GM19397 (cell line): Measurements from ENCODE around the gene CYP26B1.

Experiments
- ATAC-seq: cut with Tn5 transposase; IDR thresholded peaks from one replicate; pipeline ENCODE4 v1.9.1; 2021; ENCODE audit warnings: mild to moderate bottlenecking, moderate library complexity; ENCODE audit not compliant: unreplicated experiment

Gene CYP26B1

DNA sequence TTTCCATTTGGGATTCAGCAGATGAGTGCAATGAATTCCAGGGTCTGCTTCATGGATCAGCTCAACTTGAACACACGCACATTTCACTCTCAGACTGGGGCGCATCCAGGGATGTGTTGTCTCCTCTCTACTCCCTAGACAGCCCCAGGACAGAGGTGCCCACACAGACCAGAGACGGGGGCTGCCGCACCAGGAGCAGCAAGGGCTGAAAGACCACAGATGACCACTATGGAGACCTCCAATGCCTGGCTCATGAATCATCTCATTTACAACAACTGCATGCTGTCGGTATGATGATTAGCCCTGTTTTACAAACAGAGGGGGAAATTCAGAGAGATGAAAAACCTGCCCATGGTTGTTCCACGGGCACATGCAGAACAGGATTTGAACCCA, 63.1 kb downstream of the CYP26B1 start:
- no peak for ATAC-seq

DNA sequence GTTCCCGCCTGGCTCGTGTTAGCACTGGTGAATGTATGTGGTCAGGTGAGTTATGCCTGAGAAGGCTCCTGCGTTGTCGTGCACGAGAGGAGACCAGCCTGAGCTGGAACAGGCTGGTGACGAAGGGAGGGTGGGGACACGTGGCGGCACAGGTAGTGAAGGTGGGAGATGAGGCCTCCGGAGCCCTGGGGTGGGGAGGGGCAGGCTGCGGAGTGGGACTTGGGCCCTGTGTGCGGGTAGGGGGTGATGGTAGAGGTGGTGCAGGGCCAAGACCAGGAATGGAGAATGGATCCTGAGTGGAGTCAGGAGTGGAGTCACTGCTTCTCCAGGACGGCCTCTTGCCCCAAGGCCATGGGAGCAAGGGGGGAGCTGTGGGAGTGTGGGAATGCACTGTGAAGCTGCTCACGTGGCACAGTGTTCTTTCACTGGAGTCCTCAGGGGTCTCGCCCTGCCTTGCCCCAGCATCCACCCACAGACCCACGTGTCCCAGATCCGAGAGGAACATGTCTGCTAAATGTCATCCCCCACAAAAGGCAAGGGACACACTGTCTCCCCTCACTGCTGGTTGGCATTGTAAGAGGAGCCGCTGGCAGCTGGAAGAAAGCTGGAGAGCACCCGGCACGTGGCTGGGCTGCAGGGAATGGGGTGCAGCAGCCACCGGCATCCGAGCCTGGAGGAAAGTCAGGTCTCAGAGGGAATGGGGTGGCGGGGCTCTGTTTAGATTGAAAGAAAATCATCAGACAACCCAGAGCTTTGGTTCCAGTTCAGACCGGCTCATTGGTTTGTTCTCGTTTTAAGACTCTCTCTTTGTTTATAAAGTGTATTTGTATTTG, 63.7 kb downstream of the CYP26B1 start:
- ATAC-seq: no peak

DNA sequence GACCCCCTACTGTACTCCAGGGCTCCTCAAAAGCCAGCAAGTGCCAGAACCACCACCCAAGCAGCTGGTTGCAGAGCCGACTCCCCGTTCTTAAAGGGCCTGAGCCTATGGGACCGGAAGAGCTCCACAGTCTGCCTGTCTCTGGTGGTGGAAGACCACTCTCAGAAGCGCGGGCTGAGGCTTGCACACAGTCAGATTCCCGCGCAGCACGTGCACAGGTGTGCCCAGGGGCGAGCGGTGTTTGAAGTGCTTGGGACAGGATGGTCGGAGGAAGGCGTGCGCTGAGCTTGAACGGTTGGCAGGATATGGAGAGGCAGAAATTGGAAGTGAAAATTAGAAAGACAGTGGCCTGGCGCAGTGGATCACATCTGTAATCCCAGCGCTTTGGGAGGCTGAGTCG, 64.8 kb downstream of the CYP26B1 start:
- no peak for ATAC-seq

DNA sequence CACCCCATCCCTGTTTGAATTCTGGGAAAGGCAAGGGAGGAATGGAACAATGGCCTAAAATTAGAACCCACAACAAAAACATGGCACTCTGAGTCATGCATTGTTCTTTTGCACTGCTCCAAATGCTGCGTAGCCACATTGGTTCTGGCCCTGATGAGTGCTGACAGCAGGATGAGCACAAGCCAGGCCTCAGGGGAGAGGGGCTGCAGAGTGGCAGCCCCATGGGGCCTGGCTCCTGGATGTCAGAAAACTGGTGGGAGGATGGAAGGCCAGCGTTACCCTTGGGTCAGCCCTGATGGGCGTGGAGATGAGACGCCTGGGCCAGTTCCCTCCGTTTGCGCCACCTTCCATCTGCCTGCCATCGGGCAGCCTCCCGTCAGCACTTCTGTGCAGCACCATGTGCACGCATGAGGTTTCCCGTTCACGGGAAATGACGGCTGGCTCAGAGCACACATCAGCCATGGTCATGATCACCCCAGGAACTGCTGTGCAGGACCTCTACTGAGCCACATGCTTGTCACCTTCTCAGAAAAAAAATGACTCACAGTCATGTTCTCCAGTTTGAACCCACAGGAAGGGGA, 65.6 kb downstream of the CYP26B1 start:
- no peak for ATAC-seq

DNA sequence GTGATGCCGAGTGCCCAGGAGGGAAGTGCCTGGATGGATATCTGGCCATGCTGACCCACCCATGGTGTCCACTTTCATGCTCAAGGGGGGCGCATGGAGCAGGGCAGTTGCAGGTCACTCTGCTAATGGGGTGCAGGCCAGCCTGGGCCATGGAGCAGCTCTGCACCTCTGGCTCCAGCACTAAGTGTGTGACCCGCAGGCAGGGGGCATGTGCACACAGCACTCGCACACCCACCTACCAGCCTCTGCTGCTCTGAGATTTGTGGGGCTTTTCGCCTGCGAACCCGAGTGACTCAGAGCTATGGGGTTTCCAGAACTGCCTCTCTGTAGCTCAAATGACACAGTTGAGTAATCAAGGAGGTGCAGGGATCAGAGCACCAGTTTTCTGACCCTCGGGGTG, 66.2 kb downstream of the CYP26B1 start:
- ATAC-seq: no peak

DNA sequence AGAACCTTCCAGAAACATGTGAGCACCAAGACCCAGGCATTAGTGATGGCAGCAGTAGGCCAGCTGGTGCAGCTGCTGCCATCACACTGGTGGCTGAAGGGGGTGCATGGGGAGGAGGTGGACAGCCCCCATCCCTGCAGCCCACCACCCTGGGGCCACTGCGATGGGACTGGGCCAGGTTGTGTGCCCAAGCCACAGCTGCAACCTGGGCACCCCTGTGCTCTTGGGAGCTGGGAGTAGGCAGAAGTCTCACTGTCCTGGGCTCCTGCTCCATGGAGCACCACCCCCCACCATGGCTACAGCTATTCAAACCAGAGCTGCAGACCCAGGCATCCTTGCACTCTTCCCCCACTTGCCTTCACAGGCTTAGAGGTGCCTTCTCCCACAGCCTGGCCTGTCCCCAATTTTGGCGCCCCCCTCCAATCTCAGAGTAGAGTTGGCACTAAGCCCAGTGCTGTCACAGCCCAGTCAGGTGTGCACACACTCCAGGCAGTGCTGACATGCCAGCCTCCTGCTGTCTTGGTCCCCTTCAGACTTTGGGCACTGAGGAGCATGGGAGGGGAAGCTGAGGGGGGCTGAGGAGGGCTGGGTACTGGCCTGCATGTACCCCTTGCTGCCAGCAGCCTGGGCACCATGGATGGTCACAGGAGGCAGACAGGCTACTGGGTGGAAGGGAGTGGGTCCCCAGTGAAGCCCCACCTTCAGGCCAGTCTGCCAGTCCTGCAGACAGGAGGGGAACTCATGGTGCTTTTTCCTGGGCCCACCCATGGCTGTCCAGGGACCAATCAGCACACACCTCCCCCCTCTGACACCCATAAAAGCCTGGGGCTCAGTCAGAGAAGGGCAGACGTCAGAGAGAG, 67.1 kb downstream of the CYP26B1 start:
- ATAC-seq: no peak
